ENCODE data around the gene ETV6. TPM values are rescaled to one million over a fixed set of nuclear protein-coding genes. Genes with fewer than 3 reads are reported as not detected.

ETV6 gene
- total RNA-seq, 1 experiment from 2014 or later: 17.2 TPM

DNA sequence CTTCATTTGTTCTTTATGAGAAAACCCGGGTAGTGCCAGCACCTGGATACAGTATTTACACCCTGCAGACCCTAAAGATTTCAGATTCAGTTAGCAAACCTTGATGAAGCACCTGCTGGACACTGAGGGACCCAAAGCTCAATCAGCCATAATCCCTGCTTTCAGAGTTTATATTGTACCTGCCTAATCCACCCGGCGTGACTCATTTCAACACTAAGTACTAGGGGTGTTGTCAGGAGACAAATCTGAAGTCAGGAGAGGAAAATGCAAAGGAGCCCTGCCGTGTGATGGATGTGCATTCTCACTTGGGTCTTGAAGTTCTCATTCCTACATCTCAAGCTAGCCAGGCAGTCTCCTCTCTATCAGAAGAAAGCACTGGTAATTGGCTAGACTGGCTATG is 244.5 kb downstream of the ETV6 start:
- Histone ChIP-seq H3K9me3 (ENCODE audit: control insufficient read depth, insufficient read depth, low read depth, low read length) (no peaks in the 10 kb centered on the region), H3K4me3 (ENCODE audit: low read depth in 2 of 2, low read length in 2 of 2) (no peak overlapping the region), H3K27ac (ENCODE audit: low read length) (no peak overlapping the region), H3K27me3 (ENCODE audit: control insufficient read depth, insufficient read depth, low read length) (no peaks in the 10 kb centered on the region), H3K4me1 (ENCODE audit: control insufficient read depth, insufficient read depth, low read length) (no peaks in the 10 kb centered on the region), H3K36me3 (ENCODE audit: control insufficient read depth, insufficient read depth, low read length) (no peaks in the 10 kb centered on the region)
- ChIA-PET CTCF (interaction anchor here (0.5 kb wide), 1 partner anchor 229 kb away, joined by 3 read pairs; no protein-coding TSS in a partner anchor), POLR2A (no interaction called here)
- in situ Hi-C loops (cut with HindIII; ENCODE audit: low pct_unique_long_range_greater_than_20kb, low sequenced_read_pairs): no loop called here
- TF ChIP-seq TCF7L2 (IDR thresholded peaks at IDR 0.05; ENCODE audit: low read depth, low read length) (no peak), SIN3A (IDR thresholded peaks at IDR 0.05; ENCODE audit: borderline replicate concordance, insufficient read depth, low read depth, low read length) (no peak), POLR2AphosphoS5 (IDR thresholded peaks at IDR 0.05; ENCODE audit: low read depth, low read length) (no peak)
- TF ChIP-seq, protein P1, sequence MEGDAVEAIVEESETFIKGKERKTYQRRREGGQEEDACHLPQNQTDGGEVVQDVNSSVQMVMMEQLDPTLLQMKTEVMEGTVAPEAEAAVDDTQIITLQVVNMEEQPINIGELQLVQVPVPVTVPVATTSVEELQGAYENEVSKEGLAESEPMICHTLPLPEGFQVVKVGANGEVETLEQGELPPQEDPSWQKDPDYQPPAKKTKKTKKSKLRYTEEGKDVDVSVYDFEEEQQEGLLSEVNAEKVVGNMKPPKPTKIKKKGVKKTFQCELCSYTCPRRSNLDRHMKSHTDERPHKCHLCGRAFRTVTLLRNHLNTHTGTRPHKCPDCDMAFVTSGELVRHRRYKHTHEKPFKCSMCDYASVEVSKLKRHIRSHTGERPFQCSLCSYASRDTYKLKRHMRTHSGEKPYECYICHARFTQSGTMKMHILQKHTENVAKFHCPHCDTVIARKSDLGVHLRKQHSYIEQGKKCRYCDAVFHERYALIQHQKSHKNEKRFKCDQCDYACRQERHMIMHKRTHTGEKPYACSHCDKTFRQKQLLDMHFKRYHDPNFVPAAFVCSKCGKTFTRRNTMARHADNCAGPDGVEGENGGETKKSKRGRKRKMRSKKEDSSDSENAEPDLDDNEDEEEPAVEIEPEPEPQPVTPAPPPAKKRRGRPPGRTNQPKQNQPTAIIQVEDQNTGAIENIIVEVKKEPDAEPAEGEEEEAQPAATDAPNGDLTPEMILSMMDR (IDR thresholded peaks at IDR 0.05): no peak
- TF ChIP-seq, protein P2, sequence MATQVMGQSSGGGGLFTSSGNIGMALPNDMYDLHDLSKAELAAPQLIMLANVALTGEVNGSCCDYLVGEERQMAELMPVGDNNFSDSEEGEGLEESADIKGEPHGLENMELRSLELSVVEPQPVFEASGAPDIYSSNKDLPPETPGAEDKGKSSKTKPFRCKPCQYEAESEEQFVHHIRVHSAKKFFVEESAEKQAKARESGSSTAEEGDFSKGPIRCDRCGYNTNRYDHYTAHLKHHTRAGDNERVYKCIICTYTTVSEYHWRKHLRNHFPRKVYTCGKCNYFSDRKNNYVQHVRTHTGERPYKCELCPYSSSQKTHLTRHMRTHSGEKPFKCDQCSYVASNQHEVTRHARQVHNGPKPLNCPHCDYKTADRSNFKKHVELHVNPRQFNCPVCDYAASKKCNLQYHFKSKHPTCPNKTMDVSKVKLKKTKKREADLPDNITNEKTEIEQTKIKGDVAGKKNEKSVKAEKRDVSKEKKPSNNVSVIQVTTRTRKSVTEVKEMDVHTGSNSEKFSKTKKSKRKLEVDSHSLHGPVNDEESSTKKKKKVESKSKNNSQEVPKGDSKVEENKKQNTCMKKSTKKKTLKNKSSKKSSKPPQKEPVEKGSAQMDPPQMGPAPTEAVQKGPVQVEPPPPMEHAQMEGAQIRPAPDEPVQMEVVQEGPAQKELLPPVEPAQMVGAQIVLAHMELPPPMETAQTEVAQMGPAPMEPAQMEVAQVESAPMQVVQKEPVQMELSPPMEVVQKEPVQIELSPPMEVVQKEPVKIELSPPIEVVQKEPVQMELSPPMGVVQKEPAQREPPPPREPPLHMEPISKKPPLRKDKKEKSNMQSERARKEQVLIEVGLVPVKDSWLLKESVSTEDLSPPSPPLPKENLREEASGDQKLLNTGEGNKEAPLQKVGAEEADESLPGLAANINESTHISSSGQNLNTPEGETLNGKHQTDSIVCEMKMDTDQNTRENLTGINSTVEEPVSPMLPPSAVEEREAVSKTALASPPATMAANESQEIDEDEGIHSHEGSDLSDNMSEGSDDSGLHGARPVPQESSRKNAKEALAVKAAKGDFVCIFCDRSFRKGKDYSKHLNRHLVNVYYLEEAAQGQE (IDR thresholded peaks at IDR 0.05; ENCODE audit: insufficient read depth in 1 of 2, low read depth in 2 of 2, low read length in 1 of 2): no peak
- no TSS peak for BruUV-seq (replicated peaks)
- no peak for DNase-seq (ENCODE audit: low read depth, low spot score)
- ATAC-seq: no peak
- intact Hi-C loops (cut with micrococcal nuclease; ENCODE audit: unreplicated experiment): no loop called here

DNA sequence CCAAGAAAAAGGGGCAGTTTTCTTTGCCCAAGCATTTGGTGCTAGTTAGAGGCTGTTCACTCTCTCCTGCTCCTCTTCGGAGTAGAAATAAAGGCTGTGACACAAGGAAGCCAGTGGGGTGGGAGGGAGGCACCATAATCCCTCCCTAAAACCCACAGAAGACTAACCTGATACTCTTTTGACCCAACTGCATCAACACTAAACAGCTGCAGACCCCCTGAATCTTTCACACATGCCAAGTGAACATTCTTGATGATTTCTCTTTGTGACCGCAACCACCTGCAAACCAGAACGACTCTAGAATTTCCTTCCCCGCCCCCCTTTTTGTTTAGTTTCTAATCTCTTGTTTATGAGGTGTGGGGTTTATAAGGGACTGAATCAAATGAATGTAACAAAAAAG is 245.4 kb downstream of the ETV6 start:
- no TSS peak for BruUV-seq (replicated peaks)
- TF ChIP-seq, protein P2 (IDR thresholded peaks at IDR 0.05; ENCODE audit: insufficient read depth in 1 of 2, low read depth in 2 of 2, low read length in 1 of 2): no peak
- TF ChIP-seq SIN3A (IDR thresholded peaks at IDR 0.05; ENCODE audit: borderline replicate concordance, insufficient read depth, low read depth, low read length): no peak
- Histone ChIP-seq H3K36me3 (ENCODE audit: control insufficient read depth, insufficient read depth, low read length) (no peaks in the 10 kb centered on the region), H3K4me1 (ENCODE audit: control insufficient read depth, insufficient read depth, low read length) (no peaks in the 10 kb centered on the region), H3K27ac (ENCODE audit: low read length) (no peak overlapping the region), H3K27me3 (ENCODE audit: control insufficient read depth, insufficient read depth, low read length) (no peaks in the 10 kb centered on the region), H3K9me3 (ENCODE audit: control insufficient read depth, insufficient read depth, low read depth, low read length) (no peaks in the 10 kb centered on the region), H3K4me3 (ENCODE audit: low read depth in 2 of 2, low read length in 2 of 2) (no peak overlapping the region)
- ATAC-seq (no peak), DNase-seq (ENCODE audit: low read depth, low spot score) (no peak)
- CTCF ChIA-PET: no interaction called here
- intact Hi-C loops (cut with micrococcal nuclease; ENCODE audit: unreplicated experiment) (no loop called here), in situ Hi-C loops (cut with HindIII; ENCODE audit: low pct_unique_long_range_greater_than_20kb, low sequenced_read_pairs) (no loop called here)
- POLR2A ChIA-PET: no interaction called here

Data from Panc1 (cell line).